Subcutaneous adipose tissue (tissue), 4 donors: Measurements from ENCODE around the gene ATP6V0A1. TPM values are rescaled to one million over a fixed set of nuclear protein-coding genes. Genes with fewer than 3 reads are reported as not detected.

Experiments used
- total RNA-seq, 4 donors: library from RNA; depleted of rRNA; stranded (reverse); fragments of >200 nt; gene quantifications; one replicate each; pipeline ENCODE4 v1.1.0, GENCODE V29; 2016
- TF ChIP-seq, protein P1 (sequence below): fragments of 450-650 bp; IDR thresholded peaks from one replicate; pipeline ENCODE4 v1.5.1; 2016; ENCODE audit warnings: low read depth, mild to moderate bottlenecking, control low read depth, antibody characterized with exemption, moderate library complexity

The ATP6V0A1 gene
- total RNA-seq, 4 donors from 2014 or later = 53.0 to 113 (median 56.1) TPM

DNA sequence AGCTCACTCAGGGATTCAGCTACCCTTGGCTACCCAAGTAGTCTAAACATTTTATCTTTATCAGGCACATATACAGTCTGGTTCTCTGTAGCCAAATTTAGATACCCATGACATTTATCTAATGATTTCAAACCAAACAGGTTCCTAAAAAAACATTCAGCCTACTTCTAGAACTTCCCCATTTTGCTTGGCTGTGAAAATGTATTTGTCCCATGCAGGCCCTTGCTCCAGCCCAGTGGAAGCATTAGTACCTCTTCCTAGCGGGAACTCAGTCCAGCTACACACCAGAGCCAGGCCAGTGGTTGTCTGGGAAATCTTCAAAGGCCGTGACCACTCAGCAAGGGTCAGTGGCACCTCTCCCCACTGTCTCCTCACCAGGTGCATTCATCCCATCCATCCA, 51.2 kb downstream of the ATP6V0A1 start:
- TF ChIP-seq, protein P1, sequence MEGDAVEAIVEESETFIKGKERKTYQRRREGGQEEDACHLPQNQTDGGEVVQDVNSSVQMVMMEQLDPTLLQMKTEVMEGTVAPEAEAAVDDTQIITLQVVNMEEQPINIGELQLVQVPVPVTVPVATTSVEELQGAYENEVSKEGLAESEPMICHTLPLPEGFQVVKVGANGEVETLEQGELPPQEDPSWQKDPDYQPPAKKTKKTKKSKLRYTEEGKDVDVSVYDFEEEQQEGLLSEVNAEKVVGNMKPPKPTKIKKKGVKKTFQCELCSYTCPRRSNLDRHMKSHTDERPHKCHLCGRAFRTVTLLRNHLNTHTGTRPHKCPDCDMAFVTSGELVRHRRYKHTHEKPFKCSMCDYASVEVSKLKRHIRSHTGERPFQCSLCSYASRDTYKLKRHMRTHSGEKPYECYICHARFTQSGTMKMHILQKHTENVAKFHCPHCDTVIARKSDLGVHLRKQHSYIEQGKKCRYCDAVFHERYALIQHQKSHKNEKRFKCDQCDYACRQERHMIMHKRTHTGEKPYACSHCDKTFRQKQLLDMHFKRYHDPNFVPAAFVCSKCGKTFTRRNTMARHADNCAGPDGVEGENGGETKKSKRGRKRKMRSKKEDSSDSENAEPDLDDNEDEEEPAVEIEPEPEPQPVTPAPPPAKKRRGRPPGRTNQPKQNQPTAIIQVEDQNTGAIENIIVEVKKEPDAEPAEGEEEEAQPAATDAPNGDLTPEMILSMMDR = no peak

DNA sequence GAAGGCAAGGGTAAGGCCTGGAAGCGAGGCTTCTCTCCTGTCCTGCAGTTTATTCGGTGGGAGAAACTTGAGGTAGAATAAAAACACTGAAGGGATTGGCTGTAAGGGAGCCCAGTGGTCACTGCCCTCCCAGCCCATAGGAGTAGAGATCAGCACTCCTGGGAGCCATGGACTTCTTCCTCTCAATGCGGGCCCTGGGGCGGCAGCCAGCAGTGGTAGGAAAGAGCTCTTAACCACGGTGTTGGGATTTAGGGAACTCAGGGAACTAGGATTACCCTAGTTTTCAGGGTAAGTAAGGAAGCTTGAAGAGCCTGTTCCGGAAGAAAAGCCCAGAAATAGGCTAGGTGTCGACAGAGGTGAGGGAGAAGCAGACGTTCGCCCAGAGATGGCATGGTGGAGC, 53.6 kb downstream of the ATP6V0A1 start:
- TF ChIP-seq, protein P1 = no peak

DNA sequence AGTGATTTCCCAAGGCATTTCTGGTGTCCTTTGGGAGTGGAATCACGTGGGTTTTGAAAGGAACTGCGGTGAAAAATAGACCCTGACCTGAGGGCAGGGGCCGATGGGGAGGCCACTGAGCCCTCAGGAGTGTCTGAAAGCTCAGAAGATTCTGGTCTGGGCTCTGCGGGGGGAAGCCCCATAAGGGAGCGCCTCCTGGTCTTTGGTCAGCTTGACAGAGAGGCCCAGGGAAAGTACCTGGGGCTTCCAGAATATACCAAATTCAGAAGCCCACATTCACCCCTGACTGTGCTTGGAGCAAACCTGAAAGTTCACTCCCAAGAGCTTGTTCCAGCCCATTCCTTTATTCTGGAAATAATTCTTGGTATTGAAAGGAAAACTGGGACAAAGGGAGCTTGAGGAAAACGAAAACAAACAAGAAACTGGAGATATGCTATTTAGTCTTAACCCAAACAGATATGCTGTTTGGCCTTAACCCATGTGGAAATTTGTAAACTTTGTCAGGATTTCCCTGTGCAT, 54.1 kb downstream of the ATP6V0A1 start:
- TF ChIP-seq, protein P1 = no peak

DNA sequence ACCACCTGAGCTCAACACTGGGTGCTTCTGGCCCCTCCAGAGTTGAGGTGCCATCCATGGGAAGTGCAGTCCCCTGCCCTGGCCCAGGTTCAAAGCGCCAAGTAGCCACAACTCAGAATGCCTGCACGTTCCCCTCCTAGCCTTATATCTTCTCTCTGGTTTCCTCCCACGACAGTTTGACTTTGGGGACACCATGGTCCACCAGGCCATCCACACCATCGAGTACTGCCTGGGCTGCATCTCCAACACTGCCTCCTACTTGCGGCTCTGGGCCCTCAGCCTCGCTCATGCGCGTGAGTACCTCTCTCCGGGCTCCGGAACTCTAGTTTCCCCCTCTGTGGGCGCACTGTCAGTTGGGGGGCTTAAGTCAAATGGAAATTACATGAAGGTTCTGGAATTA, 55.0 kb downstream of the ATP6V0A1 start:
- TF ChIP-seq, protein P1 = no peak

DNA sequence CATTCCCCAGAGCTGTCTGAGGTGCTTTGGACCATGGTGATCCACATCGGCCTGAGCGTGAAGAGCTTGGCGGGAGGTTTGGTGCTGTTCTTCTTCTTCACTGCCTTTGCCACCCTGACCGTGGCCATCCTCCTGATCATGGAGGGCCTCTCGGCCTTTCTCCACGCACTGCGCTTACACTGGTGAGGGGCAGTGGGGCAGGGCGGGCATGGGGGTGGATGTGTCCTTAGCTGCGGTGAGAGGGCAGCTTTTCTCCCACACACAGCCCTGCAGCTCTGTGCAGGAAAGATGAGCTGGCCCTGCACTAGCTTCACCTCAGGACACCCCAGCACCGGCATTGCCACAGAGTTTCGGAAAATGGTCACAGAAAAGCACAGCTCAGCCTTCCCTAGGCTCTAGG, 55.6 kb downstream of the ATP6V0A1 start:
- TF ChIP-seq, protein P1 = no peak

DNA sequence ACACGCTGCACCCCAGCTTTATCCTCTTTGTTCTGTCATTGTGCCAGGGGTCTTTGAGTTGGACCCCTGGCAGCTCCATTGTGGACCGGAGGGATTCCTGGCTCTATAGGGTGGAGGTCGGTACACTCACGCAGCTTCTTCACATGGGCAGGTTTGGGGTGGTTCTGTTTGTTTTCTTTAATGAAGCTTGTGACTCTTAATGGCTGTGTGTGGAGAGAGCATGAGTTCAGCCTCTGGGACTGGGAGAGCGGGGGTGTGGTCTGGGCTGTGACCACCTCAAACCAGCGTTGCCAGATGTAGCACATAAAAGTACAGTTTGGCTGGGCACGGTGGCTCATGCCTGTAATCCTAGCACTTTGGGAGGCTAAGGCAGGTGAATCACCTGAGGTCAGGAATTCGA, 56.2 kb downstream of the ATP6V0A1 start:
- TF ChIP-seq, protein P1 = no peak

DNA sequence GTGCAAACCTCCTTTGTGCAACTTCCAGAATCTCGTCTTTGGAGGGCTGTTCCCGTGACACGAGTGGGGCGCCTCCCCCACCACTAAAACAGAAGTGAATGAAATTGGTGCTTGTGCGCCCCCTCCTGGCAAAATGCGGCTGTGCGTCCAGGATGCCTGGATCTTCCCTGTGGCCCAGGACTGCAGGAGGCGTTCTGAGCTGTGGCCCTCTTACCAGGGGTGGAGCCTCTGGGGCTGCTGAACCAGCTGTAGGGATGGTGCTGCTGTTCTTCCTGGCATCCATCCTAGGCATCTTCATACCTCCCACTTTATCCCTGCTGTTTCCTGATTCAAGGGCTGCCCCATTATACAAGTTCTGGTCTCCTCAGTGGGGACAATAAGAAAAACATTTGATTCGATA, 58.8 kb downstream of the ATP6V0A1 start:
- TF ChIP-seq, protein P1 = no peak
